ENCODE results near the gene CEBPZOS. TPM values are rescaled to one million over a fixed set of nuclear protein-coding genes. Genes with fewer than 3 reads are reported as not detected.

The CEBPZOS gene
- total and polyA plus RNA-seq, 9 of the 15 experiments (the other 6 are each of a cell fraction or from before 2014, with no cell fraction given), result 21.7 to 64.8 (median 46.7) TPM

- no peak for TF ChIP-seq RNF219 (CRISPR knock-in tag; IDR thresholded peaks at IDR 0.05)
- TF ChIP-seq GABPA (tag; conservative IDR thresholded peaks at IDR 0.05; ENCODE audit: low read depth), result peak; percentile 35
- TF ChIP-seq PRDM10 (IDR thresholded peaks at IDR 0.05; ENCODE audit: partially characterized antibody), result no peak
- no peak for TF ChIP-seq GTF2F1 (IDR thresholded peaks at IDR 0.05; ENCODE audit: low read depth, low read length)
- no peak for TF ChIP-seq NBN (IDR thresholded peaks at IDR 0.05; ENCODE audit: low read depth)
- TF ChIP-seq SIN3A (IDR thresholded peaks at IDR 0.05; ENCODE audit: borderline replicate concordance in 2 of 2, control insufficient read depth in 1 of 2, low read depth in 2 of 2, low read length in 2 of 2), result no peak
- TF ChIP-seq ZNF518B (CRISPR knock-in tag; IDR thresholded peaks at IDR 0.05), result no peak
- TF ChIP-seq HMBOX1 (IDR thresholded peaks at IDR 0.05), result peak; percentile 60; the same call in 1 of the 2 replicates
- no peak for TF ChIP-seq ZFP91 (CRISPR knock-in tag; IDR thresholded peaks at IDR 0.05)
- no peak for TF ChIP-seq RBM15 (IDR thresholded peaks at IDR 0.05; ENCODE audit: insufficient read depth, low read length)
- 0 out of 2 replicates have a peak, but pooled peaks have one; percentile 21 for TF ChIP-seq ZNF316 (IDR thresholded peaks at IDR 0.05)
Observed at GRCh38 chr2:37149626-37150322, 46.5 kb upstream of the CEBPZOS start (continued).
